ENCODE measurements around the gene NCK2.

Gene NCK2

DNA sequence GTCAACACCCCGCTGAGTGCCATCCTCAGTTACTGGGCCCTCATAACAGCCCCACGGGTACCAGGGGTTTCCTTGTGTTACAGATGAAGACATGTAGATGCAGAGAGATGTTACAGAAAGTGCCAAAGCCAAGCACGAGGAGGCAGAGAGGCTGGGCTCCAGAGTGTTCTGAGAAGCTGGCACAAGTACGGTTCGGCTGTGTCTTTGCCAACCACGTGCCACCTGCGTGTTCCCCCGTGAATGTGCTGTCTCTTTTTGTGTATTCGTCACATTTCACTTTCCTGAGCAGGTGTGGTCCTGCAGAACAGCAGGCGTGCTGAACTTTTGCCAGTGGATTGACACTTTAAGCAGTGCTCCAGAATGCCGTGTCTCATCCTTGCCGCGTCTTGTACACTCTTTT, 124.6 kb downstream of the NCK2 start:
- H3K4me1 ChIP-seq (ENCODE audit: insufficient read depth, insufficient read length), result peaks cover 3% of the 10 kb centered on the region
- H3K4me3 ChIP-seq (ENCODE audit: insufficient read length, low read depth), result no peak overlapping the region
- no peaks in the 10 kb centered on the region for H3K27me3 ChIP-seq (ENCODE audit: insufficient read depth, insufficient read length)
- TF ChIP-seq SUZ12 (IDR thresholded peaks at IDR 0.05; ENCODE audit: extremely low read depth, insufficient read depth, insufficient read length) (no peak), YY1 (IDR thresholded peaks at IDR 0.05; ENCODE audit: insufficient read depth, insufficient read length) (no peak), ZNF274 (IDR thresholded peaks at IDR 0.05; ENCODE audit: low read depth, low read length) (no peak)
- no peak overlapping the region for H3K9ac ChIP-seq (ENCODE audit: insufficient read length, low read depth)
- no peak for DNase-seq (ENCODE audit: low read depth, low spot score)
- peaks cover 8% of the 10 kb centered on the region for H3K36me3 ChIP-seq (ENCODE audit: insufficient read depth, insufficient read length, low read length)
- H3K9me3 ChIP-seq (ENCODE audit: insufficient read depth, low read length), result no peaks in the 10 kb centered on the region

DNA sequence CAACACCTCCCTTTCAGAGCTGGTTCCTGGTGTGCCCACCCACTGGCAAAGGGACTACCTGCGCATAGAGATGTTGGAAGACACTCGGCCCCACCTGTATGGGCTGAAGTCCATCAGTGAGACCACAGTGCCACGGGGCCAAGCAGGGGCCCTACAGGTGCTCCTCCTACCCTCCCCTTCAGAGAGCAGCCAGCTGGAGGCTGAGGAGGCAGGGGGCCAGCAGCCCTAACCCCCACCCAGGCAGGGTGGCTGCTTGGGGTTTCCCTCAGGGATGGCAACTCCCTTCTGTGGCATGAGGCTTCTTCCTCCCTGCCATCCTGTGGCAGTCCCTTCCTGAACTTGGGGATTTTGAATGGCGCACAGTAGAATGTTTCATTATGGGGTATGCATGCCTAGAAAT, 125.3 kb downstream of the NCK2 start:
- Histone ChIP-seq H3K9me3 (ENCODE audit: insufficient read depth, low read length) (no peaks in the 10 kb centered on the region), H3K36me3 (ENCODE audit: insufficient read depth, insufficient read length, low read length) (peaks cover 10% of the 10 kb centered on the region), H3K4me1 (ENCODE audit: insufficient read depth, insufficient read length) (peaks cover 4% of the 10 kb centered on the region), H3K4me3 (ENCODE audit: insufficient read length, low read depth) (no peak overlapping the region), H3K27me3 (ENCODE audit: insufficient read depth, insufficient read length) (no peaks in the 10 kb centered on the region), H3K9ac (ENCODE audit: insufficient read length, low read depth) (no peak overlapping the region)
- no peak for DNase-seq (ENCODE audit: low read depth, low spot score)
- no peak for TF ChIP-seq SUZ12 (IDR thresholded peaks at IDR 0.05; ENCODE audit: extremely low read depth, insufficient read depth, insufficient read length)
- no peak for TF ChIP-seq ZNF274 (IDR thresholded peaks at IDR 0.05; ENCODE audit: low read depth, low read length)
- no peak for TF ChIP-seq YY1 (IDR thresholded peaks at IDR 0.05; ENCODE audit: insufficient read depth, insufficient read length)

DNA sequence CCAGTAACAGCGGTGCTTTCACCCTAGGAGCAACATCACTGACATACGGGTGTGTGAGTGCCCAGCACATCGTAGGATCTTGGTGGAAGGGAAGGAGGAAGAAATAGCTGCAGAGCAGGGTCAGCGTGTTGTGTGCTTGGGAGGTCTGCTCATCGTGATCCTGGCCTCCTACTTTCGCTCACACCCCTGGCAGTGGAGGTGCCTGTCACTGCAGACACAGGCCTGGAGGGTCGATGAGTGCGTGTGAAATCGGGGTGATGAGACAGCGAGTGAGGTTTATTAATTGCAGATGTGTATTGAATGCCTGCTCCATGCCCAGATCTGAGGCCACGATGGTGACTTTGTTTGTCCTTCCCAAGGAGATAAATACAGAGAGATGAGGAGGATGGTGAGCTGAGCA, 126.1 kb downstream of the NCK2 start:
- no peak for DNase-seq (ENCODE audit: low read depth, low spot score)
- H3K4me1 ChIP-seq (ENCODE audit: insufficient read depth, insufficient read length), result peaks cover 6% of the 10 kb centered on the region
- TF ChIP-seq ZNF274 (IDR thresholded peaks at IDR 0.05; ENCODE audit: low read depth, low read length), result no peak
- TF ChIP-seq YY1 (IDR thresholded peaks at IDR 0.05; ENCODE audit: insufficient read depth, insufficient read length), result no peak
- no peaks in the 10 kb centered on the region for H3K9me3 ChIP-seq (ENCODE audit: insufficient read depth, low read length)
- H3K27me3 ChIP-seq (ENCODE audit: insufficient read depth, insufficient read length), result no peaks in the 10 kb centered on the region
- no peak overlapping the region for H3K4me3 ChIP-seq (ENCODE audit: insufficient read length, low read depth)
- no peak overlapping the region for H3K9ac ChIP-seq (ENCODE audit: insufficient read length, low read depth)
- H3K36me3 ChIP-seq (ENCODE audit: insufficient read depth, insufficient read length, low read length), result peaks cover 12% of the 10 kb centered on the region

DNA sequence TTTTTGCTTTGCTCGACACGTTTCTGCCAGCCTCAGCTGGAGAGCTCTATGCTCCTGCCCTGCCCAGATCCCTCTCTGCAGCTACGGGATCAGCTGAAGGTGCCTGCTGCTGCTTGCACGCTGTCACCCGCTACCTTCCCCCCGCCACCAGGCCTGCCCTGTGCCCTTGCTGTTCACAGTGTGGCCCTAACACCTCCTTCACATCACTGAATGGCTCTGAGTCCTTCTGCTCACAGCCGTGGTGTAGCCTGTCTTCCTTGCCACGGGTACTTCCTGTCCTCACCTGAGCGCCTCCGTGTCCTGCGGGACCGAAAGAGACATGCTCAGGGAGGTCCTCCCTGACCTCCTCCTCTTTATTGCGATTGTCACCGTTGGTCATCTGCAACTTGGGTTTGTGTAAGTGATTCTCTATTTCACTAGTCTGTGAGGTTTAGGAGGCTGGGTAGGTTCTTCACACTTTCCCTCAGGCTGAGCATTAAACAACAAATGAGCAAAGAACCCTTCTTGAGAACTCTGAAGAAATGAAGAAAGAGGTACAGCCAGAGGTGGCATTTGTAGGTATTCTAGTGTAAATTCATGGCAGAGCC, 127.5 kb downstream of the NCK2 start:
- no peaks in the 10 kb centered on the region for H3K9me3 ChIP-seq (ENCODE audit: insufficient read depth, low read length)
- H3K4me1 ChIP-seq (ENCODE audit: insufficient read depth, insufficient read length), result peaks cover 6% of the 10 kb centered on the region
- peaks cover 24% of the 10 kb centered on the region for H3K36me3 ChIP-seq (ENCODE audit: insufficient read depth, insufficient read length, low read length)
- no peak for TF ChIP-seq ZNF274 (IDR thresholded peaks at IDR 0.05; ENCODE audit: low read depth, low read length)
- TF ChIP-seq YY1 (IDR thresholded peaks at IDR 0.05; ENCODE audit: insufficient read depth, insufficient read length), result no peak
- no peak for TF ChIP-seq SUZ12 (IDR thresholded peaks at IDR 0.05; ENCODE audit: extremely low read depth, insufficient read depth, insufficient read length)
- no peak overlapping the region for H3K4me3 ChIP-seq (ENCODE audit: insufficient read length, low read depth)
- H3K27me3 ChIP-seq (ENCODE audit: insufficient read depth, insufficient read length), result no peaks in the 10 kb centered on the region
- no peak overlapping the region for H3K9ac ChIP-seq (ENCODE audit: insufficient read length, low read depth)
- DNase-seq (ENCODE audit: low read depth, low spot score), result no peak

DNA sequence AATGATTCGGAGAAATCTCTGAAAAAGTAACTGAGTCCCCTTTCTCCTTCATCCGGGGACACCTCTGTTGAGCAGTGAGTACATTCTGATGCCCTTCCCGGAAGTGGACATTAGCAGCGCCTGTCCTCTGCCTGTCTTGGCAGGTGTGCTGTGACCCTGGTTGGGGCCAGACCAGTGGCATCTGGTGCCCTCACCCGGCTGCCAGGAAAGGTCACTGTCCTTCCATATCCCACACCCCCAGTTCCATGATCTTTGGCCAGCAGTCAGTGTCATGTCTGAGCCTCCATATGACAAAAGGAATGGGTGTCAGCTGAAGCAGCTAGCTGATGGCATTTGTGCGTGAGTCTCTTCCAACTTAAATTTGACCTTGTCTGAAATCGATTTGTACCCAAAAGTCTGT, 128.1 kb downstream of the NCK2 start:
- Histone ChIP-seq H3K27me3 (ENCODE audit: insufficient read depth, insufficient read length) (no peaks in the 10 kb centered on the region), H3K9ac (ENCODE audit: insufficient read length, low read depth) (no peak overlapping the region), H3K36me3 (ENCODE audit: insufficient read depth, insufficient read length, low read length) (peaks cover 26% of the 10 kb centered on the region), H3K4me1 (ENCODE audit: insufficient read depth, insufficient read length) (peaks cover 6% of the 10 kb centered on the region), H3K9me3 (ENCODE audit: insufficient read depth, low read length) (no peaks in the 10 kb centered on the region), H3K4me3 (ENCODE audit: insufficient read length, low read depth) (no peak overlapping the region)
- TF ChIP-seq YY1 (IDR thresholded peaks at IDR 0.05; ENCODE audit: insufficient read depth, insufficient read length) (no peak), SUZ12 (IDR thresholded peaks at IDR 0.05; ENCODE audit: extremely low read depth, insufficient read depth, insufficient read length) (no peak), ZNF274 (IDR thresholded peaks at IDR 0.05; ENCODE audit: low read depth, low read length) (no peak)
- no peak for DNase-seq (ENCODE audit: low read depth, low spot score)

DNA sequence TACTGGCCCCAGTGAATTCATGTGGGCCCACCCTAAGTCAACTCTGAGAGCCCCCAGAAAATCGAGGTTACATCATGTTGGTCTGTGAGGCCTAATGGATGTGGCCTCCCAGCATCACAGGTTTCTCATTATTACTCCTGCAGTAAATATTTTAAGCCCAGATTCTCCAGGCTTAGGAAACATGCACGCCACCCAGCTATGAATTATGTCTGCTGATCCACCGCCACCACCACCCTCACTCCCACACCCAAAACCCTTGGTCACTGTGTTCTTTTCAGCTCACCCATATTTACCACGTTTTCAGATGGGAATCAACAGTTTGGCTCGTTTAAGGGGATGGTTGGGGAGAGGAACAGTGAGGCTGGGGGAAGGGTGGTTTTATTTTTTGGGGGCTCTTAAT, 128.6 kb downstream of the NCK2 start:
- Histone ChIP-seq H3K9me3 (ENCODE audit: insufficient read depth, low read length) (0 out of 2 replicates have a peak, but pooled peaks cover under 1% of the 10 kb centered on the region), H3K4me3 (ENCODE audit: insufficient read length, low read depth) (no peak overlapping the region), H3K36me3 (ENCODE audit: insufficient read depth, insufficient read length, low read length) (peaks cover 26% of the 10 kb centered on the region), H3K9ac (ENCODE audit: insufficient read length, low read depth) (no peak overlapping the region), H3K4me1 (ENCODE audit: insufficient read depth, insufficient read length) (peaks cover 6% of the 10 kb centered on the region), H3K27me3 (ENCODE audit: insufficient read depth, insufficient read length) (no peaks in the 10 kb centered on the region)
- TF ChIP-seq YY1 (IDR thresholded peaks at IDR 0.05; ENCODE audit: insufficient read depth, insufficient read length) (no peak), ZNF274 (IDR thresholded peaks at IDR 0.05; ENCODE audit: low read depth, low read length) (no peak), SUZ12 (IDR thresholded peaks at IDR 0.05; ENCODE audit: extremely low read depth, insufficient read depth, insufficient read length) (no peak)
- no peak for DNase-seq (ENCODE audit: low read depth, low spot score)

DNA sequence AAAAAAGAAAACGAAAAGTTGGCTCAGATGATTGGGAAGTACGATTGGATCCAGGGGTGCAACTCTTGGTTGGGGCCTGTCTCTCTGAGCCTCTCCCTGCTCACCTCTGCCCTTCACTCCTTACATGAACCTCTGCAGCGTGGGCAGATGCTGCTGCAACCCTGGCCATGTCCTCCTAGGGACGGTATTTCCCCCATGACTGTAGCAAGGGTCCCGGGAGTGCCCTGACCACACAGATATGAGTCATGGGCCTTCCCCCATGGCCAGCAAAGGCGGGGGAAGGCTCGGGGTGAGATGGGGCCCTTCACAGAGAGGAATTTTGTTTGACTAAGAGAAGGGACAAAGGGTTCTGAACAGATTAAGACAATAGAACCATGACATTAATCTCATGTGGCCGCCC, 129.0 kb downstream of the NCK2 start:
- H3K27me3 ChIP-seq (ENCODE audit: insufficient read depth, insufficient read length), result no peaks in the 10 kb centered on the region
- peaks cover 6% of the 10 kb centered on the region for H3K4me1 ChIP-seq (ENCODE audit: insufficient read depth, insufficient read length)
- H3K36me3 ChIP-seq (ENCODE audit: insufficient read depth, insufficient read length, low read length), result peaks cover 31% of the 10 kb centered on the region
- TF ChIP-seq ZNF274 (IDR thresholded peaks at IDR 0.05; ENCODE audit: low read depth, low read length) (no peak), SUZ12 (IDR thresholded peaks at IDR 0.05; ENCODE audit: extremely low read depth, insufficient read depth, insufficient read length) (no peak), YY1 (IDR thresholded peaks at IDR 0.05; ENCODE audit: insufficient read depth, insufficient read length) (no peak)
- H3K9ac ChIP-seq (ENCODE audit: insufficient read length, low read depth), result no peak overlapping the region
- no peak overlapping the region for H3K4me3 ChIP-seq (ENCODE audit: insufficient read length, low read depth)
- no peak for DNase-seq (ENCODE audit: low read depth, low spot score)
- H3K9me3 ChIP-seq (ENCODE audit: insufficient read depth, low read length), result peaks cover 5% of the 10 kb centered on the region
